Naive B cell (primary cell): ENCODE results near the gene SEMA3B. TPM values are rescaled to one million over a fixed set of nuclear protein-coding genes. Genes with fewer than 3 reads are reported as not detected.
A peak's percentile ranks its signal among the peaks of the same experiment; 100 is the strongest.

Experiments
- ATAC-seq, 2 donors: fragments of 150-1000 bp; cut with Tn5 transposase; 2 replicates each; pipeline ENCODE4 v1.10.0; 2021; ENCODE audit warnings: low read depth in 2 of 2, mild to moderate bottlenecking in 2 of 2, moderate library complexity in 2 of 2
- DNase-seq: peaks from one replicate; pipeline ENCODE4 v3.0.0; 2022
- H3K27ac Mint-ChIP-seq, 6 donors: one replicate each; pipeline ENCODE4 v1.8.0; 2020 to 2022; ENCODE audit warnings: mild to moderate bottlenecking in 6 of 6, mixed read lengths in 6 of 6, moderate library complexity in 5 of 6, inconsistent platforms in 2 of 6
- H3K27me3 Mint-ChIP-seq, 3 donors: one replicate each; pipeline ENCODE4 v1.8.0; 2021 to 2022; ENCODE audit warnings: mixed read lengths in 3 of 3, mild to moderate bottlenecking in 1 of 3
- H3K36me3 Mint-ChIP-seq, 2 donors: one replicate each; pipeline ENCODE4 v1.8.0; 2020 to 2022; ENCODE audit warnings: mixed read lengths in 2 of 2, inconsistent platforms in 1 of 2, mild to moderate bottlenecking in 1 of 2
- H3K4me1 Mint-ChIP-seq, 3 donors: one replicate each; pipeline ENCODE4 v1.8.0; 2020 to 2022; ENCODE audit warnings: mixed read lengths in 3 of 3, inconsistent platforms in 1 of 3, mild to moderate bottlenecking in 1 of 3, moderate library complexity in 1 of 3
- H3K4me3 Mint-ChIP-seq, 8 donors: one replicate each; pipeline ENCODE4 v1.8.0; 2020 to 2022; ENCODE audit warnings: mild to moderate bottlenecking in 8 of 8, mixed read lengths in 8 of 8, moderate library complexity in 8 of 8, inconsistent platforms in 2 of 8
- H3K9me3 Mint-ChIP-seq, 7 donors: one replicate each; pipeline ENCODE4 v1.8.0; 2020 to 2022; ENCODE audit warnings: mixed read lengths in 7 of 7, mild to moderate bottlenecking in 5 of 7, inconsistent platforms in 2 of 7, moderate library complexity in 1 of 7
- polyA plus RNA-seq, 6 donors: library from polyadenylated mRNA; unstranded; fragments of 300-500 nt; fragmentation: Illumina TruSeq; gene quantifications; one replicate each; pipeline ENCODE4 v1.2.3, GENCODE V29; 2021; ENCODE audit warnings: low read depth in 6 of 6

SEMA3B gene
- polyA plus RNA-seq, 6 donors from 2014 or later, result 0.13 TPM; not detected in 5

- peaks cover 25 to 52% (median 46%) of the 10 kb centered on the region in 3 donors for H3K4me1 Mint-ChIP-seq
- no peaks in the 10 kb centered on the region for H3K9me3 Mint-ChIP-seq
- DNase-seq, result peak; percentile 60
- no peaks in the 10 kb centered on the region for H3K36me3 Mint-ChIP-seq
- peak overlapping the region in 3 of 6 donors; percentile 39 to 78 (median 72) for H3K27ac Mint-ChIP-seq
- peak in 1 of 2 donors; percentile 10 for ATAC-seq
- H3K4me3 Mint-ChIP-seq, result peak overlapping the region in 3 of 8 donors; percentile 29 to 89 (median 50)
- no peaks in the 10 kb centered on the region for H3K27me3 Mint-ChIP-seq
Observed at GRCh38 chr3:50324351-50325112, 55.6 kb downstream of the SEMA3B start.

GRCh38 chr3:50325113-50325480 is 56.1 kb downstream of the SEMA3B start:
- Mint-ChIP-seq H3K27me3 (no peaks in the 10 kb centered on the region), H3K4me3 (peak overlapping the region in 4 of 8 donors; percentile 23 to 89 (median 63)), H3K9me3 (no peaks in the 10 kb centered on the region), H3K36me3 (no peaks in the 10 kb centered on the region), H3K27ac (peak overlapping the region in 4 of 6 donors; percentile 14 to 78 (median 70)), H3K4me1 (peaks cover 23 to 48% (median 46%) of the 10 kb centered on the region in 3 donors)
- ATAC-seq (no peak), DNase-seq (no peak)

- no peak for ATAC-seq
- Mint-ChIP-seq H3K27me3 (no peaks in the 10 kb centered on the region), H3K4me3 (peak overlapping the region in 6 of 8 donors; percentile 23 to 93 (median 86)), H3K36me3 (no peaks in the 10 kb centered on the region), H3K9me3 (no peaks in the 10 kb centered on the region), H3K27ac (peak overlapping the region in 2 of 6 donors; percentile 67 to 89), H3K4me1 (peaks cover 17 to 43% (median 41%) of the 10 kb centered on the region in 3 donors)
- no peak for DNase-seq
Observed at GRCh38 chr3:50325497-50326181, 56.7 kb downstream of the SEMA3B start.

- peak overlapping the region in 1 of 6 donors; percentile 89 for H3K27ac Mint-ChIP-seq
- H3K4me1 Mint-ChIP-seq, result peaks cover 16 to 41% (median 39%) of the 10 kb centered on the region in 3 donors
- no peaks in the 10 kb centered on the region for H3K9me3 Mint-ChIP-seq
- H3K36me3 Mint-ChIP-seq, result no peaks in the 10 kb centered on the region
- DNase-seq (no peak), ATAC-seq (no peak)
- H3K4me3 Mint-ChIP-seq, result peak overlapping the region in 6 of 8 donors; percentile 29 to 93 (median 86)
- no peaks in the 10 kb centered on the region for H3K27me3 Mint-ChIP-seq
Observed at GRCh38 chr3:50326182-50326541, 57.2 kb downstream of the SEMA3B start.

- ATAC-seq (no peak), DNase-seq (no peak)
- H3K4me1 Mint-ChIP-seq, result peaks cover 16 to 39% (median 39%) of the 10 kb centered on the region in 3 donors
- no peaks in the 10 kb centered on the region for H3K36me3 Mint-ChIP-seq
- H3K27me3 Mint-ChIP-seq, result no peaks in the 10 kb centered on the region
- no peaks in the 10 kb centered on the region for H3K9me3 Mint-ChIP-seq
- H3K4me3 Mint-ChIP-seq, result peak overlapping the region; percentile 82 to 97 (median 92)
- H3K27ac Mint-ChIP-seq, result peak overlapping the region in 4 of 6 donors; percentile 20 to 89 (median 55)
Observed at GRCh38 chr3:50327129-50327528, 58.2 kb downstream of the SEMA3B start.

Other genes starting within 250 kb of the SEMA3B start
- 10 to 100 TPM; 33.9 to 88.8 (median 37.7) TPM for gene RBM5, start 180.2 kb upstream of the SEMA3B start, polyA plus RNA-seq
- not detected for gene SEMA3F, start 113.8 kb upstream of the SEMA3B start, polyA plus RNA-seq
- not detected for gene GNAT1, start 77.5 kb upstream of the SEMA3B start, polyA plus RNA-seq
- gene SLC38A3, start 63.9 kb upstream of the SEMA3B start, polyA plus RNA-seq, result not detected
- gene GNAI2, start 32.9 kb upstream of the SEMA3B start, polyA plus RNA-seq, result 100 to 1,000 TPM; 472 to 669 (median 550) TPM
- under 1 TPM in 1 of 6 donors, not detected in 5; 0.19 TPM for gene LSMEM2, start 9.9 kb downstream of the SEMA3B start, polyA plus RNA-seq
- gene IFRD2, start 23.3 kb downstream of the SEMA3B start, polyA plus RNA-seq, result 10 to 100 TPM; 42.7 to 68.3 (median 55.7) TPM
- 1 to 10 TPM in 4 of 6 donors, under 1 TPM in 1, not detected in 1; 0.93 to 2.8 (median 1.6) TPM for gene HYAL3, start 30.3 kb downstream of the SEMA3B start, polyA plus RNA-seq
- 10 to 100 TPM in 5 of 6 donors, 1 to 10 TPM in 1; 9.0 to 15.5 (median 11.6) TPM for gene NAA80, start 30.3 kb downstream of the SEMA3B start, polyA plus RNA-seq
- under 1 TPM in 3 of 6 donors, not detected in 3; 0.12 to 0.32 (median 0.15) TPM for gene HYAL1, start 34.4 kb downstream of the SEMA3B start, polyA plus RNA-seq
- 1 to 10 TPM in 4 of 6 donors, under 1 TPM in 1, not detected in 1; 0.59 to 5.9 (median 3.4) TPM for gene HYAL2, start 53.6 kb downstream of the SEMA3B start, polyA plus RNA-seq
- gene TUSC2, start 59.1 kb downstream of the SEMA3B start, polyA plus RNA-seq, result 10 to 100 TPM; 39.2 to 60.2 (median 46.3) TPM
- 100 to 1,000 TPM in 2 of 6 donors, 10 to 100 TPM in 4; 71.9 to 147 (median 89.9) TPM for gene RASSF1, start 71.7 kb downstream of the SEMA3B start, polyA plus RNA-seq
- gene ZMYND10, start 76.6 kb downstream of the SEMA3B start, polyA plus RNA-seq, result under 1 TPM in 1 of 6 donors, not detected in 5; 0.53 TPM
- 10 to 100 TPM; 17.9 to 31.8 (median 23.7) TPM for gene NPRL2, start 81.6 kb downstream of the SEMA3B start, polyA plus RNA-seq
- gene CYB561D2, start 81.7 kb downstream of the SEMA3B start, polyA plus RNA-seq, result 10 to 100 TPM; 55.4 to 75.9 (median 65.2) TPM
- gene TMEM115, start 90.4 kb downstream of the SEMA3B start, polyA plus RNA-seq, result 10 to 100 TPM; 24.5 to 34.1 (median 31.6) TPM
- gene CACNA2D2, start 234.5 kb downstream of the SEMA3B start, polyA plus RNA-seq, result under 1 TPM in 3 of 6 donors, not detected in 3; 0.17 to 0.24 (median 0.18) TPM